Thyroid gland (tissue), 4 donors: ENCODE measurements around the gene KIAA1671.

ENCODE experiments used
- CTCF ChIP-seq, 6 experiments: fragments of 200-600 bp in 3 of 6; fragments of 450-650 bp in 3 of 6; sonication (generic) in 3 of 6; IDR thresholded peaks; one replicate each; pipeline ENCODE4 v1.5.1; 2016 to 2019; ENCODE audit warnings: antibody characterized with exemption in 6 of 6, mild to moderate bottlenecking in 2 of 6, inconsistent platforms in 1 of 6, moderate library complexity in 1 of 6
- POLR2A ChIP-seq, 2 donors: fragments of 450-650 bp; IDR thresholded peaks; one replicate each; pipeline ENCODE4 v1.6.1; 2017; ENCODE audit warnings: antibody characterized with exemption in 2 of 2, mild to moderate bottlenecking in 2 of 2, moderate library complexity in 1 of 2

- TF ChIP-seq CTCF (IDR thresholded peaks at IDR 0.05), result no peak
- TF ChIP-seq POLR2A (IDR thresholded peaks at IDR 0.05), result no peak
Observed at GRCh38 chr22:24981066-24981465, 28.6 kb downstream of the KIAA1671 start.
